Hematopoietic multipotent progenitor cell (in vitro differentiated cells): ENCODE results near the gene COMT. TPM values are rescaled to one million over a fixed set of nuclear protein-coding genes. Genes with fewer than 3 reads are reported as not detected.
"Not testable (repeated sequence)": the region's sequence is repeated elsewhere in the genome, so short reads cannot be mapped to it uniquely, and the experiment has no call there.

ENCODE experiments used
- DNase-seq, 3 donors: peaks; one replicate each; pipeline ENCODE4 v3.0.0-alpha.2; 2011 to 2015; ENCODE audit warnings: low read depth in 2 of 3, low spot score in 2 of 3
- total RNA-seq: library from RNA; depleted of rRNA; stranded (reverse); fragments of >200 nt; gene quantifications from one replicate; pipeline ENCODE4 v1.2.3, GENCODE V29; 2012

COMT gene
- total RNA-seq, 1 donor: 416 TPM

- DNase-seq: no peak
Measured at GRCh38 chr22:19928207-19928606, 13.4 kb upstream of the COMT start.

GRCh38 chr22:19929586-19930550 is 11.7 kb upstream of the COMT start:
- no peak for DNase-seq

- no peak for DNase-seq
Measured at GRCh38 chr22:19930551-19931486, 10.8 kb upstream of the COMT start.

- DNase-seq: no peak
Measured at GRCh38 chr22:19931514-19931913, 10.1 kb upstream of the COMT start.

GRCh38 chr22:19932367-19933206 is 9.0 kb upstream of the COMT start:
- DNase-seq: peak in 1 of 3 donors; percentile 31

GRCh38 chr22:19933341-19934241 is 8.0 kb upstream of the COMT start:
- no peak for DNase-seq

- not testable (repeated sequence) for DNase-seq
Measured at GRCh38 chr22:19935123-19935718, 6.4 kb upstream of the COMT start.

GRCh38 chr22:19936513-19936912 is 5.1 kb upstream of the COMT start:
- DNase-seq: no peak

GRCh38 chr22:19937616-19938473 is 3.7 kb upstream of the COMT start:
- no peak for DNase-seq

- DNase-seq: no peak
Measured at GRCh38 chr22:19940536-19941364, 822 bp upstream of the COMT start.

GRCh38 chr22:19942157-19943081 is 847 bp downstream of the COMT start:
- DNase-seq: peak in 2 of 3 donors; percentile 45 to 49

GRCh38 chr22:19943082-19944026 is 1.8 kb downstream of the COMT start:
- peak in 2 of 3 donors; percentile 47 to 59 for DNase-seq

- no peak for DNase-seq
Measured at GRCh38 chr22:19948057-19948760, 6.6 kb downstream of the COMT start.

- no peak for DNase-seq
Measured at GRCh38 chr22:19951346-19951745, 9.8 kb downstream of the COMT start.
